HS-5 (cell line): ENCODE results near the gene HOXB7.

Experiments
- DNase-seq: peaks from one replicate; pipeline ENCODE4 v3.0.0-alpha.2; 2012; ENCODE audit warnings: low read depth

HOXB7 gene

GRCh38 chr17:48594538-48595277 is 16.1 kb downstream of the HOXB7 start:
- no peak for DNase-seq

- no peak for DNase-seq
Measured at GRCh38 chr17:48593840-48594537, 16.8 kb downstream of the HOXB7 start.

GRCh38 chr17:48593126-48593829 is 17.5 kb downstream of the HOXB7 start, which contains the start of gene HOXB5:
Gene HOXB5 (minus strand): TSS chr17:48593779. CDS start chr17:48593682, 97 bp downstream.
- DNase-seq: no peak

DNA sequence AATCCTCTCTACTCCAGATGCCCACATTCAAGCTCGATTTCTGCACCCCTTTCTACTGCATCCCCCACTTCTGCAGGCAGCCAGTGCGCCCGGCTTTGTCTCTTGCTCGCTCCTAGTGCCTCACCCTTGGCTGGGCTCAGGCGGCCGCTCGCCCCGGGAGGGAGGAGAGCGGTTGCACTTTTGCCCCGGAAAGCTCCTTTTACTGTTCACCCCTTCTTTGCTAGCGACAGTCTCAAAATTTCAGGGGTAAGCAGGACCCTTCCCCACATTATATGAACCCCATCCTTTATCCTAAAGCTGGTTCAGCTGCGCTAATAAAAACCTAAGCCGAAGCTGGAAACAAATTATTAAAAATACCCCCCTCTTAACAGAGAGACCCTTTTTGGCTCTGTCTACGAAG is 18.2 kb downstream of the HOXB7 start:
- DNase-seq: no peak

GRCh38 chr17:48592057-48592514 is 18.7 kb downstream of the HOXB7 start:
- no peak for DNase-seq

DNA sequence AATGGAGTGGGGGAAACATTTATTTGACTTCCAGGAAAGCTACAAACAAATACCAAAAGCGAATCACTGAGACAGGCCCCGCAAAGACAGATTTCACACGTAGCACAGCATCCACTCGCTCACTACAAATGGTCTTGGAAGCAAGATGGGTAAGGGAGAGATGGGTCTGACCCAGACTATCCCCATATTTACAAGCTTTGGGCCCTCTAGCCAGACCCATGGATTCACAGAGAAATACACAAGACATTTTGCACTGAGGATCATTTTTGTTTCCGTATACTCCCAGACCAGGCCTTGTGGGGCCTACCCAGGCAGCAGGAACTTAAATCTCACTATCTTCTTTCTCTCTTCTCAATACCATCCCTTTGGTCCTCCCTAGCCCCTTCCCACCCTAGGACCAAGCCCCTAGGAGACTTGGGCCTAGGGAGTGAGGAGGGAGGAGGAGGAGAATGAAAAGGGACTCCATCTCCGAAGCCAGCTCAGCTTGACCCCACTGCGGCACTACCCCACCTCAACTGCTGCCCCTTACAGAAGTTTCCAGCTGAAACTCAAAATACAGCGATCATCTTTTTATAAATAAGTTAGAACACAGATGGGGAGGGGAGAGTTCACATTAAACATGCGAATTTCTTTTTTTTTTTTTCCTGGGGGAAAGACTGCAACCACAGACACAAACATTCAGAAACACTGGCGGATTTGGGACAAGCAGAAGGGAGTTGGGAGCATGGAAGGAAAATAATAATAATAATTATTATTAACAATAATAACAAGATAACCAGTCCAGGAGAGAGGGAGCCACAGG is 19.4 kb downstream of the HOXB7 start:
- DNase-seq: no peak

DNA sequence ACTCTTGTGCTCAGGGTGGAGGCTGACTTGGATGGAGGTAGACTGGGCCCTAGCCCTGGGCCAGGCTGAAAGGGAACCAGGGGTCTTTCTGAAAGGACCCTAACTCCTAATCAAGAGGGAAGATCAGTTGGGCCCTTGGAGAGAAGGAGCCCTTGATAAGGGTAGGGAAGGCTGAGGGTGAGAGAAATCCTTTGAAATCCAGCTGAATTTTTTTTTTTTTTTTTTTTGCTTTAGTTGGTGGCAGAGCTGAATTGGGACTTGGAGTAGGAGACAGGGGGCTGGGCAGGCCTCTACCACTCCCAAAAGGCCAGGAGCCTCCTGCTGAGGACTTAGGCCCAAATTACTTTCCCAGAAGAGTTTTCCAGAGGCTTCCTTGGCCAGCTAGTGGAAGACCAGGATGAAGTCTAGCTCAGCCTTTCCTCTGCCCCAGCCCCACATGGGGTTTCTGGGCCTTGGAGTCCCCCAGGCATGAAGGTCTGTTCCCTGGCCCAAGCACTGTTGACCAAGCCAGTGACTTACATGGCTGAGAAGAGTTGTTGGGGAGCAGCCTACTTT is 20.1 kb downstream of the HOXB7 start:
- no peak for DNase-seq

DNA sequence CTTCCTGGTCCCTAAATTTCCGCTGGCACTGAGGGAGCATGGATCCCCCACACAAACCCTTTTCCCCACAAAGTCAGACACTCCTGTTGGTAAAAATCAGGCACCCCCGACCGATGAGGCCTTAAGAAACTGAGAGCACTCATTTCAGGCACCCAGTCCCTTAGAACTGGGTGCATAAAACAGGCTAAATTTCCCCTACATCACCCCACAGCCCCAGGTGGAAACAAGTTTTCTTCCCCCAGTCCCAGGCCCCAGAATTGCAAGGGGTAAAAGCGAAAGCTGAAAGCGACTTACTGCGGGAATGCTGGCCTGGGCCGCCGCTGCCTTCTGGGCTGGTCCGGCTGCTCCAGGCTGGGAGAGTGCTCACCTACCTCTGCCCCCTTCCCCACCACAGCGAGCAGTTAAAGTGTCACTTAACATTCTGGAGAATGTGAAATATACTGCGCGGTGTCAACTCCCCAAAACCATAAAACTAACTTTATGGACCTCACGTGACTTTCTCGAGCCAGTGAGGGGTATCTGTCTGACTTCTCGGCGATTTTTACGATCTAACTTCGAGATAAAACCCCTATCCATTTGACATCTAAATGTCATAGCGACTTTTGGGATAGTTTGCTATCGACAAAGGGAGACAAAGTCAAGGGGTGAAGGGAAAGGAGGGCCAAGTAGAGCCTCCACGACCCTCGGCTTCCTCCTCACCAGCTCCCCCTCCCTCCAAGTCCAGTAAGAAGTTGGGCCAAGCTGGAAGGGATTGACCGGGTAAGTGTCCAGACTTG is 20.8 kb downstream of the HOXB7 start, which contains the start of gene HOXB3:
HOXB3 (minus strand) TSS at position 411 of the 776 bp plus-strand sequence. CDS start 37,767 bp downstream, outside the sequence.
- DNase-seq: no peak

- no peak for DNase-seq
Measured at GRCh38 chr17:48589060-48589830, 21.6 kb downstream of the HOXB7 start.

DNA sequence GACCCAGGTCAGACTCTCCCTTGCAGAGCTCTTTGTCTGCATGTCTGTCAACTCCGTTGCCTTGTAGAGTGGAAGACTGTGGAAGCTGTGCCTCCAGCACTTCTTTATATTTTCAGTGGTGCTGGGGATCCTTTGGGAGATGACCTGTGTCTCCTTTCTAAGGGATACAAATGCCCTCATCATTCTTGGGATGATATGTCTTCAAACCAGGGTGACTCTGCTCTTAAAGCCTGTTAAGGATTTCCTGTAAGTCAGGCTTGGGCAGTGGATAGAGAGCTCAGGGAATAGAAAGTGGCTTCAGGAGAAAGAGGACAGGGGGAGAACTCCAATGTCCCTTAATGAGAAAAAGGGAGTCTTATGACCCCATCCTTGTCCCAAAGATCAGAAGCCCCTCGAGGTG is 22.3 kb downstream of the HOXB7 start:
- no peak for DNase-seq

- no peak for DNase-seq
Measured at GRCh38 chr17:48588074-48588415, 22.8 kb downstream of the HOXB7 start.

DNA sequence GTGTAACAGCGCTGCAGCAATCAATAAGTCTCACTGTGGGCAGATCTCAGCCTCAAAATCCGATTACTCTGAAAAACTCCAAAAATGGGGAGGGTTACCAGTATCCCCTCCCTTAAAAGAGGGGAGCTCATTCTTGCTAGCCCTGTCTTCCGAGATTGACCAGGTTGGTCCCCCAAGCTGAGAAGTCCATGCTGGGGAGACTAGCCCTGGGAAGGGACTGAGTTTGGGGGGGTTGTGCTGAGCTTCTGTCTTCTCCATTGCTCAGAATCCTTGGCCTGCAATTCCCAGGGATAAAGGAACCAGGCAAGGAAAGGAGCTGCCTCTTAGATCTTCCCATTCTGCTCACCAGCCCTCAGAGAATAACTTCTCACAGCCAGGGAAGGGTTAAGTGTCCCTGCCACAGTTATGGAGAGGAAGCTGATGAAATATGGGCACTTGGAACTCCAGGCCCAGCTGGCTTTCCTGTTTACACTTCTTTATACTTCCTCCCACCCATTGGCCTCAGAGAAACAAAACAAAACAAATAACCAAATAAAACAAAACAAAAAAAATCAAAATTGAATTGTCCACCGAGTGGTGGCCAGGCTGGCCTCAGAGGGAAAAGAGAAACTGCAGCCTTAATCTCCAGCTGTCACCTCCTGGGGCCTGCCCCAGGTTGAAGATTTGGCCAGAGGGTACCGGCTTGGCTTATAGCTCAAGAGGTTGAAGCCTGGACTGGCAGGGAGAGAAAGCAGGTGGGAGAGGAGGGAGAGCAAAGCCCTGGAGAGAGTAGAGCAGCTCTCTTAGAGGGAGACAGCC is 23.3 kb downstream of the HOXB7 start:
- no peak for DNase-seq

DNA sequence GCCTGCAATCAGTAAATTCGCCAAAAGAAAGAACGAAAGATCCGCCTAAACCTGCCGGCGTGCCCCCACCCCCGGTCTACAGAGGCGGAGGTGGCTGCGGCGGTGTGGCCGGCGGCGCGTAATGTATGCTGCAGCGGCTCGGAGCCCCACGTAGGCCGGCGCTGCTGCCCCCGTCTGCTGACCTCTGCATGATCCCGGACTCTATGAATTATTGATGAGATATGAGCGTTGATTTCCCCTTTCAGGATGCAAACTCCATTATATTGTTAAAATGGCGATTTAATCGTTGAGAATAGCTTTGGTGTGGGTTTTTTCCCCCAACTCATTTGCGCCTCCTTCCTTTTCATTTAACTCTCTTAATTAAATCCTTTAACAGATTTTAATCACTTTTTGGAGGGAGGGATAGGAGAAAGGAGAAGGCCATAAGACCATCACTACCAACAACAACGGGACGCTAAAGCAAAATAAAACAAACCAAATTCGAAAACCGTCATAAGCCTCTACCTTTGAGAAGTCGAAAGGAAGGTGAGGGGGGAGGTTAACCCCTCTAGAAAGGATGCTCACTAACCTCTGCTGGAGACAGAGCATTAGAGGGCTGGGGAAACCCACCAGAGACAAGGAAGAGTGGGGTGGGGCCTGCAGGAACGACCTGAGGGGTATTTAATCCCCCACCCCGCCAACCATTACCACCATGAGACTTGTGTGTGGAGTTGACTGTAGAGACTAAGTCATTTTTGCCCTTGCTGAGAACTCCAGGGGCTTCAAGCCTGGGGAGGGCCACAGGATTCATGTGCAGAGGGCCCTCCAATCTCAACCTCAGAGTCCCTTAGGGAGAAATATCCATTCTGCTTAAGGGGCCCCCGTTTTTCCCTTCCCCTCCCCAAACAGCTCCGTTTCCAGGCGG is 24.2 kb downstream of the HOXB7 start:
- DNase-seq: no peak

- DNase-seq: no peak
Measured at GRCh38 chr17:48584223-48584741, 26.5 kb downstream of the HOXB7 start.

- DNase-seq: no peak
Measured at GRCh38 chr17:48583708-48584222, 27.1 kb downstream of the HOXB7 start.

DNA sequence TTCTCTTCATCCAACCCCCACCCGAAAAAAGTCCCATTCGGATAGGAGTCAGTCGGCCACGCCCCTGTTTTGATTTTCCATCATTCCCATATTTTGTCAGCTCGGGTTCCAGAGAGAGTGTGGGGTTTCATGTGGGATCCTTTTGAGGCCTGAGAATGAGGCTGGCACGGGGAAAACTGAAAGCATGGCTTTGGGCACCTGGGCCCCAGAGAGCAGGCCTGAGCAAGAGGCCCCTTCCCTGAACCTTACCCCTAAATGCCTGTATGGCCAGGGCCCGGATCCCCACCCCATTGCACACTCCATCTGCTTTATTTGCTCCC is 28.1 kb downstream of the HOXB7 start:
- no peak for DNase-seq

DNA sequence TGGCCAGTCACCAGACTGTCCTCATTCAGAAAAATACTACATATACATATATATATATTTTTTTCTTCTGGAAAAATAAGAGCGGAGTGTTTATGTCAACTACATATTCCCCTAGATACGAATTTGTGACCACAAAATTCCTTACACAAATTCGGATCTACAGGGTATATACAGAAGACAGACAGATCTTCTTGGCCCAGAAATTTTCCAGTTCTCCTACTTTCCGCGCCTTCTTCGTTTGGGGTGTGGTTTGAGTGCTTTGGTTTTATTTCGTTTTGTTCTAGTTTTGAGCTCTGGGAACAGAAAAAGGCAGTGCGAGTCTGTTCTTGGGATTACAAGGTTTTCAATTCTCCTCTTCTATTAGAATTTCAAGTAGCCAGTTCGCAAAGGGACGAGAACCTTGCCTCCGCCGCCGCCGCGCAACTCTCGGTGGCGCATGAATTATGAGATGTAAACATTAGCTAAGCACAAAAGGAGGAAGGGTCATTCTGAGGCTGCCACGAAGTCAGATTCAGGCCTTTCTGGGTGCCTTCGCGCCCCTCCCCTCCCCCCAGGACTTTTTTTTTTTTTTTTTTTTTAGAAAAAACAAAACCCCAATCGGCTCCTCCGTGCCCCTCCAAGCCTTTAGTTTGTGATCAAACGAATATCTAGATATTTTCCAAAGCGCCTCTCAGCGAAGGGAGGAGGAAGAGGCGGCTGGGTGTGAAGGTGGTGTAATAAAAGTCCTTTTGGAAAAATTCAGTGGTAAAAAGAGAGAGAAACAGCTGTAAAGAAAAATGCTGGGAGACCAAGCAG is 30.9 kb downstream of the HOXB7 start:
- DNase-seq: no peak
